Prostate gland (tissue), 2 donors: ENCODE measurements around the gene KRTAP10-10.

ENCODE experiments used
- POLR2A ChIP-seq: fragments of 450-650 bp; IDR thresholded peaks from one replicate; pipeline ENCODE4 v1.6.1; 2016; ENCODE audit warnings: antibody characterized with exemption, mild to moderate bottlenecking
- TF ChIP-seq, protein P1 (sequence below), 4 experiments: fragments of 200-600 bp in 2 of 4; fragments of 450-650 bp in 2 of 4; sonication (generic) in 2 of 4; IDR thresholded peaks; 1 replicate in 3 of 4; 2 replicates in 1 of 4; pipeline ENCODE4 v1.5.1; 2016 to 2019; ENCODE audit warnings: antibody characterized with exemption in 4 of 4, mild to moderate bottlenecking in 2 of 4, moderate library complexity in 2 of 4

DNA sequence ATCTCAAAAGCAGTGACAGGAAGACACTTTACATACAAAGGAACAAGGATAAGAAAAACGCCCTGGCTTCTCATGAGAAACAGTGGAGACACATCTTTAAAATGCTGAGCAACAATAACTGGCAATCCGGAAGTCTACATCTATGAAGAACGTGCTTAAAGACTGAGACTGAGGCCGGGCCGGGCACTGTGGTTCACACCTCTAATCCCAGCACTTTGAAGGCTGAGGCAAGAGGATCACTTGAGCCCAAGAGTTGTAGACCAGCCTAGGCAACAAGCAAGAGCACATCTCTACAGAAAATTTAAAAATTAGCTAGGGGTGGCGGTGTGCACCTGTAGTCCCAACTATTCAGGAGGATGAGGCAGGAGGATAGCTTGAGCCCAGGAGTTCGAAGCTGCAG lies 46.9 kb downstream of the KRTAP10-10 start:
- TF ChIP-seq, protein P1, sequence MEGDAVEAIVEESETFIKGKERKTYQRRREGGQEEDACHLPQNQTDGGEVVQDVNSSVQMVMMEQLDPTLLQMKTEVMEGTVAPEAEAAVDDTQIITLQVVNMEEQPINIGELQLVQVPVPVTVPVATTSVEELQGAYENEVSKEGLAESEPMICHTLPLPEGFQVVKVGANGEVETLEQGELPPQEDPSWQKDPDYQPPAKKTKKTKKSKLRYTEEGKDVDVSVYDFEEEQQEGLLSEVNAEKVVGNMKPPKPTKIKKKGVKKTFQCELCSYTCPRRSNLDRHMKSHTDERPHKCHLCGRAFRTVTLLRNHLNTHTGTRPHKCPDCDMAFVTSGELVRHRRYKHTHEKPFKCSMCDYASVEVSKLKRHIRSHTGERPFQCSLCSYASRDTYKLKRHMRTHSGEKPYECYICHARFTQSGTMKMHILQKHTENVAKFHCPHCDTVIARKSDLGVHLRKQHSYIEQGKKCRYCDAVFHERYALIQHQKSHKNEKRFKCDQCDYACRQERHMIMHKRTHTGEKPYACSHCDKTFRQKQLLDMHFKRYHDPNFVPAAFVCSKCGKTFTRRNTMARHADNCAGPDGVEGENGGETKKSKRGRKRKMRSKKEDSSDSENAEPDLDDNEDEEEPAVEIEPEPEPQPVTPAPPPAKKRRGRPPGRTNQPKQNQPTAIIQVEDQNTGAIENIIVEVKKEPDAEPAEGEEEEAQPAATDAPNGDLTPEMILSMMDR (IDR thresholded peaks at IDR 0.05), result no peak
- no peak for TF ChIP-seq POLR2A
